ENCODE results near the gene RGS1.

DNA sequence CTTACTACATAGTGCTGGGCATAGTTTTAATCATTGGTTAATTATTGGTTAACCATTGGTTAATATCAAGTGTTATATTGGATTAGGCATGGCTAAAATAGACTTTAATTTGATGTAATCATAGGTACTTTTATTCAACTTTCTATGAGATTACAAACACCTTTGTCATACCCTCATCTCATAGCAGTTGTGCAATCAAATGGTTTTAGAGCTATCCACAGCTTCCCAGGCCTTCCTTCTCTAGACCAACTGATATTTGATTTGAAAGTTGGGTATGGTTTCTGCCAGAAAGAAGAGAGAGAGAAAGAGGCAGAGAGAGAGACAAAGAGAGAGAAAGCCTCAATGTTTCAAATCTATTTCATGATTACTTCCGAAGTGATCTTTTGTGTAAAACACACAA lies 9.6 kb upstream of the RGS1 start:
- TF ChIP-seq POLR2A (IDR thresholded peaks at IDR 0.05) (no peak), POLR2AphosphoS5 (IDR thresholded peaks at IDR 0.05) (no peak)
- TF ChIP-seq, protein P1, sequence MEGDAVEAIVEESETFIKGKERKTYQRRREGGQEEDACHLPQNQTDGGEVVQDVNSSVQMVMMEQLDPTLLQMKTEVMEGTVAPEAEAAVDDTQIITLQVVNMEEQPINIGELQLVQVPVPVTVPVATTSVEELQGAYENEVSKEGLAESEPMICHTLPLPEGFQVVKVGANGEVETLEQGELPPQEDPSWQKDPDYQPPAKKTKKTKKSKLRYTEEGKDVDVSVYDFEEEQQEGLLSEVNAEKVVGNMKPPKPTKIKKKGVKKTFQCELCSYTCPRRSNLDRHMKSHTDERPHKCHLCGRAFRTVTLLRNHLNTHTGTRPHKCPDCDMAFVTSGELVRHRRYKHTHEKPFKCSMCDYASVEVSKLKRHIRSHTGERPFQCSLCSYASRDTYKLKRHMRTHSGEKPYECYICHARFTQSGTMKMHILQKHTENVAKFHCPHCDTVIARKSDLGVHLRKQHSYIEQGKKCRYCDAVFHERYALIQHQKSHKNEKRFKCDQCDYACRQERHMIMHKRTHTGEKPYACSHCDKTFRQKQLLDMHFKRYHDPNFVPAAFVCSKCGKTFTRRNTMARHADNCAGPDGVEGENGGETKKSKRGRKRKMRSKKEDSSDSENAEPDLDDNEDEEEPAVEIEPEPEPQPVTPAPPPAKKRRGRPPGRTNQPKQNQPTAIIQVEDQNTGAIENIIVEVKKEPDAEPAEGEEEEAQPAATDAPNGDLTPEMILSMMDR (IDR thresholded peaks at IDR 0.05), result no peak
